Keratinocyte (primary cell): Measurements from ENCODE around the gene LANCL2. TPM values are rescaled to one million over a fixed set of nuclear protein-coding genes. Genes with fewer than 3 reads are reported as not detected.
"Not testable (repeated sequence)": the region's sequence is repeated elsewhere in the genome, so short reads cannot be mapped to it uniquely, and the experiment has no call there.

Source experiments
- DNase-seq: peaks from one replicate; pipeline ENCODE4 v3.0.0-alpha.2; 2011; ENCODE audit warnings: low read depth, missing footprints, low spot score
- FAIRE-seq: peaks from 2 replicates; lab custom pipeline; 2011; peaks lifted over from hg19 to GRCh38; lab: Jason Lieb, UNC
- H2AFZ ChIP-seq: 2 replicates; pipeline ENCODE4 v1.6.0; 2012; ENCODE audit warnings: low read length, control low read depth, inconsistent platforms; ENCODE audit not compliant: control insufficient read depth
- H3K27ac ChIP-seq: 2 replicates; pipeline ENCODE4 v1.5.1; 2011; ENCODE audit warnings: low read length; ENCODE audit not compliant: control insufficient read depth, insufficient read depth
- H3K27me3 ChIP-seq: 3 replicates; pipeline ENCODE4 v1.6.0; 2011; ENCODE audit warnings: low read length; ENCODE audit not compliant: control insufficient read depth, insufficient read depth; ENCODE audit errors: extremely low read depth
- H3K36me3 ChIP-seq, 2 experiments: 2 replicates in 1 of 2; 3 replicates in 1 of 2; pipeline ENCODE4 v1.5.1; 2011; ENCODE audit warnings: low read length in 2 of 2, mild to moderate bottlenecking in 1 of 2; ENCODE audit not compliant: control insufficient read depth in 2 of 2, insufficient read depth in 2 of 2; ENCODE audit errors: extremely low read depth in 1 of 2
- H3K4me1 ChIP-seq: 3 replicates; pipeline ENCODE4 v1.5.1; 2011; ENCODE audit warnings: low read length; ENCODE audit not compliant: control insufficient read depth, insufficient read depth; ENCODE audit errors: extremely low read depth
- H3K4me2 ChIP-seq: 3 replicates; pipeline ENCODE4 v1.6.0; 2011; ENCODE audit warnings: low read depth, low read length; ENCODE audit not compliant: control insufficient read depth, insufficient read depth; ENCODE audit errors: extremely low read depth
- H3K4me3 ChIP-seq, 3 experiments: fragments of 200-600 bp in 1 of 3; sonication (generic) in 1 of 3; 2 replicates in 2 of 3; 3 replicates in 1 of 3; pipeline ENCODE4 v1.5.1; 2011 to 2016; ENCODE audit warnings: low read length in 3 of 3, mild to moderate bottlenecking in 3 of 3, control low read depth in 2 of 3, inconsistent platforms in 1 of 3, low read depth in 1 of 3, mixed read lengths in 1 of 3, mixed run types in 1 of 3, moderate library complexity in 1 of 3; ENCODE audit not compliant: control insufficient read depth in 2 of 3, insufficient read depth in 2 of 3; ENCODE audit errors: extremely low read depth in 1 of 3
- H3K79me2 ChIP-seq: 2 replicates; pipeline ENCODE4 v1.6.0; 2012; ENCODE audit warnings: low read length; ENCODE audit not compliant: control insufficient read depth, insufficient read depth
- H3K9ac ChIP-seq: 3 replicates; pipeline ENCODE4 v1.6.0; 2011; ENCODE audit warnings: low read length; ENCODE audit not compliant: control insufficient read depth, insufficient read depth; ENCODE audit errors: extremely low read depth
- H3K9me1 ChIP-seq: 3 replicates; pipeline ENCODE4 v1.6.0; 2011; ENCODE audit warnings: low read length; ENCODE audit not compliant: control insufficient read depth, insufficient read depth; ENCODE audit errors: extremely low read depth
- H3K9me3 ChIP-seq: 2 replicates; pipeline ENCODE4 v1.5.1; 2012; ENCODE audit warnings: low read depth, low read length; ENCODE audit not compliant: control insufficient read depth
- H4K20me1 ChIP-seq: 3 replicates; pipeline ENCODE4 v1.6.0; 2011; ENCODE audit warnings: low read length; ENCODE audit not compliant: control insufficient read depth, insufficient read depth; ENCODE audit errors: extremely low read depth
- EZH2 ChIP-seq: IDR thresholded peaks from one replicate; pipeline ENCODE4 v1.6.1; 2012; ENCODE audit warnings: inconsistent platforms, mild to moderate bottlenecking, low read length, moderate library complexity
- dilution Hi-C: fragments of 300-500 bp; cut with MboI; formaldehyde crosslinking; loops from one replicate; pipeline ENCODE4 v1.7.0; 2020; ENCODE audit warnings: low sequenced_read_pairs; ENCODE audit not compliant: extremely low pct_ligation_motif_present
- polyA plus RNA-seq, 5 experiments: library from polyadenylated mRNA; depleted of rRNA in 3 of 5; stranded (reverse) in 3 of 5; stranded (forward) in 1 of 5; unstranded in 1 of 5; fragments of >200 nt; gene quantifications; 1 replicate in 1 of 5; 2 replicates in 3 of 5; 3 replicates in 1 of 5; pipeline versions ENCODE4 v1.2.1 to v1.2.3, GENCODE V29; 2011 to 2012; ENCODE audit warnings: missing spikeins in 2 of 5, low read depth in 1 of 5, low replicate concordance in 1 of 5
- TF ChIP-seq, protein P1 (sequence below), 3 experiments: IDR thresholded peaks in 1 of 3; conservative IDR thresholded peaks in 1 of 3; optimal IDR thresholded peaks in 1 of 3; 2 replicates in 2 of 3; 3 replicates in 1 of 3; pipeline versions ENCODE3 to v1.5.1; 2011; ENCODE audit warnings: low read length in 3 of 3, mild to moderate bottlenecking in 3 of 3, moderate library complexity in 2 of 3, control low read depth in 1 of 3, inconsistent platforms in 1 of 3; ENCODE audit not compliant: insufficient read depth in 2 of 3; ENCODE audit errors: extremely low read depth in 1 of 3

Gene LANCL2
- polyA plus RNA-seq, 1 donor (not counting 4 experiments of a cell fraction or from before 2014, with no cell fraction given): 14.5 TPM

DNA sequence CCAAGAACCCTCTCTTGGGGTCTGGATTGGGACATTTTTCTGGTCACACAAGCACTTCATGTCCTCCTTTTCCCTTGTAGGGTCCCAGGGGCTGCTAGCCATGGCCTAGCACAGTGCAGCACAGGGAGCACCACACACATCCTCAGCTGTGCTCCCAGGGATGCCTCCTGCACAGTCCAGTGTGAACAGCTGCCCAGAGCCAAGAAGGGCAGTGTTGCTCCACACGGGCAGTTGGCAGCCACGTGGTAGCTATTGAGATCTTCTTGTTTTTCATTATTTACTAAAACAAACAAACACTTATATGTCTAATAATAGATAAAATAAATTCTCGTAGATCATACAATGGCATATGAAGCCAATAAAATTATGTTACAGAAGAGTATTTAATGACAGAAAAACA lies 13.9 kb upstream of the LANCL2 start:
- no peaks in the 10 kb centered on the region for H4K20me1 ChIP-seq
- H3K9ac ChIP-seq: no peak overlapping the region
- no peak overlapping the region for H3K27ac ChIP-seq
- TF ChIP-seq EZH2: no peak
- TF ChIP-seq, protein P1, sequence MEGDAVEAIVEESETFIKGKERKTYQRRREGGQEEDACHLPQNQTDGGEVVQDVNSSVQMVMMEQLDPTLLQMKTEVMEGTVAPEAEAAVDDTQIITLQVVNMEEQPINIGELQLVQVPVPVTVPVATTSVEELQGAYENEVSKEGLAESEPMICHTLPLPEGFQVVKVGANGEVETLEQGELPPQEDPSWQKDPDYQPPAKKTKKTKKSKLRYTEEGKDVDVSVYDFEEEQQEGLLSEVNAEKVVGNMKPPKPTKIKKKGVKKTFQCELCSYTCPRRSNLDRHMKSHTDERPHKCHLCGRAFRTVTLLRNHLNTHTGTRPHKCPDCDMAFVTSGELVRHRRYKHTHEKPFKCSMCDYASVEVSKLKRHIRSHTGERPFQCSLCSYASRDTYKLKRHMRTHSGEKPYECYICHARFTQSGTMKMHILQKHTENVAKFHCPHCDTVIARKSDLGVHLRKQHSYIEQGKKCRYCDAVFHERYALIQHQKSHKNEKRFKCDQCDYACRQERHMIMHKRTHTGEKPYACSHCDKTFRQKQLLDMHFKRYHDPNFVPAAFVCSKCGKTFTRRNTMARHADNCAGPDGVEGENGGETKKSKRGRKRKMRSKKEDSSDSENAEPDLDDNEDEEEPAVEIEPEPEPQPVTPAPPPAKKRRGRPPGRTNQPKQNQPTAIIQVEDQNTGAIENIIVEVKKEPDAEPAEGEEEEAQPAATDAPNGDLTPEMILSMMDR (optimal IDR thresholded peaks at IDR 0.05 in 1 of 3, IDR thresholded peaks at IDR 0.05 in 1 of 3, conservative IDR thresholded peaks at IDR 0.05 in 1 of 3; ENCODE audit: extremely low read depth in 1 of 3, insufficient read depth in 2 of 3, low read length in 3 of 3): no peak
- no peak overlapping the region for H3K4me2 ChIP-seq
- no peaks in the 10 kb centered on the region for H3K36me3 ChIP-seq
- no peaks in the 10 kb centered on the region for H3K79me2 ChIP-seq
- no peak overlapping the region for H3K4me3 ChIP-seq
- H2AFZ ChIP-seq: no peak overlapping the region
- no peaks in the 10 kb centered on the region for H3K9me3 ChIP-seq
- FAIRE-seq (no peak), DNase-seq (no peak)
- dilution Hi-C loops: no loop called here
- H3K4me1 ChIP-seq: peaks cover 5% of the 10 kb centered on the region
- peaks cover 6% of the 10 kb centered on the region for H3K27me3 ChIP-seq
- H3K9me1 ChIP-seq: no peaks in the 10 kb centered on the region

DNA sequence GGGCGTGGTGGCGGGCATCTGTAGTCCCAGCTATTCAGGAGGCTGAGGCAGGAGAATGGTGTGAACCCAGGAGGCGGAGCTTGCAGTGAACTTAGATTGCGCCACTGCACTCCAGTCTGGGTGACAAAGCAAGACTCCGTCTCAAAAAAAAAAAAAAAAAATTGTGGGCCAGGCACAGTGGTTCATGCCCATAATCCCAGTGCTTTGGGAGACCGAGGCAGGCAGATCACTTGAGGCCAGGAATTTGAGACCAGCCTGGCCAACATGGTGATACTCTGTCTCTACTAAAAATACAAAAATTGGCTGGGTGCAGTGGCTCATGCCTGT lies 12.2 kb upstream of the LANCL2 start:
- H3K4me1 ChIP-seq, H3K79me2 ChIP-seq, H3K36me3 ChIP-seq, H3K4me2 ChIP-seq, H4K20me1 ChIP-seq, H2AFZ ChIP-seq, H3K27ac ChIP-seq, dilution Hi-C loops, H3K9me3 ChIP-seq, DNase-seq, H3K4me3 ChIP-seq, H3K9me1 ChIP-seq, H3K27me3 ChIP-seq, H3K9ac ChIP-seq, FAIRE-seq: not testable (repeated sequence)

DNA sequence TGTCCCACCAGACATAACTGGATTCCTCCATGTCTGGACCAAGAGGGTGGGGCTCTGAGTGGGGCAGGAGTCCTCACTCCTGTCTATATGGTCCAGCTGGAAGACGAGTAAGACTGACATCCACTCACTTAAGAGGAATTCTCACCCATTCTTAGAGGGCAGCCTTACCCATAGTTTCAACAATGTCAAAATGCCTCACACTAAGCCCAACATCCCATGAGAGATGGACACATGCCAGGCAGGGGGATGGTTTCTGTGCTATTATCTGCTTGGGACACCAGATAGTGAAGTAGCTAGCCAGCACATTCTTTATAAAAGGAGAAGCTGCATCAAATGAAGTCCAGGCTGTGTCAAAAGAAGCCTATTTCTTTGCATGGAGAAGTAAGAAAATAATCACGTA lies 4.7 kb upstream of the LANCL2 start:
- no peaks in the 10 kb centered on the region for H3K9me3 ChIP-seq
- no peak overlapping the region for H3K4me2 ChIP-seq
- H3K9me1 ChIP-seq: no peaks in the 10 kb centered on the region
- H3K36me3 ChIP-seq: no peaks in the 10 kb centered on the region
- H3K27me3 ChIP-seq: peaks cover 6% of the 10 kb centered on the region
- no peaks in the 10 kb centered on the region for H3K4me1 ChIP-seq
- H3K9ac ChIP-seq: no peak overlapping the region
- FAIRE-seq: no peak
- no peaks in the 10 kb centered on the region for H4K20me1 ChIP-seq
- H3K27ac ChIP-seq: no peak overlapping the region
- H3K79me2 ChIP-seq: no peaks in the 10 kb centered on the region
- H2AFZ ChIP-seq: no peak overlapping the region
- dilution Hi-C loops: no loop called here
- no peak overlapping the region for H3K4me3 ChIP-seq
- no peak for DNase-seq
- TF ChIP-seq EZH2: no peak
- TF ChIP-seq, protein P1 (optimal IDR thresholded peaks at IDR 0.05 in 1 of 3, IDR thresholded peaks at IDR 0.05 in 1 of 3, conservative IDR thresholded peaks at IDR 0.05 in 1 of 3; ENCODE audit: extremely low read depth in 1 of 3, insufficient read depth in 2 of 3, low read length in 3 of 3): no peak
